Measurements from ENCODE around the gene ABCA2. TPM values are rescaled to one million over a fixed set of nuclear protein-coding genes. Genes with fewer than 3 reads are reported as not detected.

Gene ABCA2
- total RNA-seq, 4 donors from 2014 or later: 15.4 to 31.5 (median 25.9) TPM

DNA sequence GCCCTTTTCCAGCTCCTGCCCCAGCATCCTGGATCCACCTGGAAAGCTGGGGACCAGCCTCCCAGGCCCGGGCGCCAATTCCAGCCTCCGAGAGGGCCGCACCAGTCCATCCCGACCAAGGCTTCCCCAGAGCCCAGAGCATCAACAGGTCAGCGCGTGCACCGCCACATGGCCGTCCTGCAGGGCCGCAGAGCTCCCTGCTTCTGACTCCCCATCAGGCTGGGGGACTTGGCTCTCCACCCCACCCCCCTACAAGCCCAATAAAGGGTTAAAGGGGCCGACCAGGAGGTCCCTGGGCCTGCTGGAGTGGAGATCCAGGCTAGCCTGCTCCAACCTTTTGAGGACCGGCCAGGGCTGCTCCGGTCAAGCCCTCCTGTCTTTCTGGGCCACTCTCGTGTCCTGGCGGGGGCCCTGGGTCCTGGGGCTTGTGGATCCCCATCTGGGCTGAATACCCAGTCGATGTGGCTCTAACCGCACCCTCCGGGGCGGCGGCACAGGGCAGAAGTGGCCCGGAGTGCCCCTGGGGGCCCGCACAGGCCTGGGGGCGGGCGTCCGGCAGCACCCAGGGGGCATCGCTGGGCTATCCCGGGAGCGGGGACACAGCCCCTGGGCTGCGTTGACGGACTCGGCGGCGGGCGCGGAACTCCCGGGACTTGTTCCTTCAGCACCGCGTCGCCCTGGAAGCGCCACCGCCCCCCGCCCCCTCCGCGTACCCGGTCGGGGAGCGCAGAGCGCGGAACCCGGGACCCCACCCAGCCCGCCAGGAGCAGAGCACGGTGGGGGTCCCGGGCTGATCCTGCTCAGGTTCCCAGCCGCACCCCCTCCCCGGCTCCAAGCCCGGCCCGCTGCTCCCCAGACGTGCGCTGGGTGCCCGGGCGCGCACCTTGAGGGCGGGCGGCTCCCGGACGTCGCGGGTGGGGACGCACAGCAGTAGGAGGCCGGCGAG is 25.2 kb upstream of the ABCA2 start:
- no peak for ATAC-seq (ENCODE audit: low FRiP score)
- TF ChIP-seq CTCF (IDR thresholded peaks at IDR 0.05): no peak
- DNase-seq (ENCODE audit: low spot score): no peak

DNA sequence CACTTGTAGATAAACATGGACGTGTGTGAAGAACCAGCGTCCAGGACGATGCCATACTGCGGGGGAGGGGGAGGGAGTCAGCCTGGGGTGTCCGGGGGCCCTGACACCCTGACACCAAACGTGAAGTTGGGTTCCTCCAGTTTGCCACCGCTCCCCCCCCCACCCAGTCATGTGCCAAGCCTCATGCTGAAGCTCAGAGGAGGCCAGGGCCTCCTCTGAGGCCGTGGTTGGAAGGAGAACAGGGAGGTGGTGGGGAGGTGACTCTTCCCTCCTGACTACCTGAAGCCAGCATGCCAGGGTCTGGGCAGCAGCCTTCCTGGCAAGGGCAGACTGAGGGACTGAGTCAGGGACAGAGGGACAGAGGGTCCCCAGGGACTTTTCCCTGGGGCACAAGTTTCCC is 24.3 kb upstream of the ABCA2 start:
- DNase-seq (ENCODE audit: low spot score) (no peak), ATAC-seq (ENCODE audit: low FRiP score) (no peak)
- TF ChIP-seq CTCF (IDR thresholded peaks at IDR 0.05): no peak

GRCh38 chr9:137051145-137051724 is 23.2 kb upstream of the ABCA2 start:
- ATAC-seq (ENCODE audit: low FRiP score): no peak
- no peak for TF ChIP-seq CTCF (IDR thresholded peaks at IDR 0.05)
- DNase-seq (ENCODE audit: low spot score): no peak

- no peak for TF ChIP-seq CTCF (IDR thresholded peaks at IDR 0.05)
- DNase-seq (ENCODE audit: low spot score): no peak
- no peak for ATAC-seq (ENCODE audit: low FRiP score)
Observed at GRCh38 chr9:137050570-137050969, 22.5 kb upstream of the ABCA2 start.

GRCh38 chr9:137049544-137050449 is 21.8 kb upstream of the ABCA2 start:
- peak; percentile 52 for DNase-seq (ENCODE audit: low spot score)
- no peak for TF ChIP-seq CTCF (IDR thresholded peaks at IDR 0.05)
- no peak for ATAC-seq (ENCODE audit: low FRiP score)

- DNase-seq (ENCODE audit: low spot score) (no peak), ATAC-seq (ENCODE audit: low FRiP score) (no peak)
- no peak for TF ChIP-seq CTCF (IDR thresholded peaks at IDR 0.05)
Observed at GRCh38 chr9:137048655-137049543, 20.9 kb upstream of the ABCA2 start.
